SJCRH30 (cell line): Measurements from ENCODE around the gene ATXN8OS. TPM values are rescaled to one million over a fixed set of nuclear protein-coding genes. Genes with fewer than 3 reads are reported as not detected.

ENCODE experiments used
- DNase-seq, 2 experiments: peaks; one replicate each; pipeline ENCODE4 v3.0.0-alpha.2; 2015 to 2020
- H3K27ac ChIP-seq: fragments of 250-450 bp; sonication (Bioruptor Pico); 2 replicates; pipeline ENCODE4 v1.5.1; 2020; ENCODE audit warnings: mild to moderate bottlenecking, moderate library complexity
- H3K27me3 ChIP-seq: fragments of 250-450 bp; sonication (Bioruptor Pico); 2 replicates; pipeline ENCODE4 v1.5.1; 2020; ENCODE audit warnings: mild to moderate bottlenecking, moderate library complexity
- H3K36me3 ChIP-seq: fragments of 250-450 bp; sonication (Bioruptor Pico); 2 replicates; pipeline ENCODE4 v1.5.1; 2020; ENCODE audit warnings: mild to moderate bottlenecking, moderate library complexity
- H3K4me1 ChIP-seq: fragments of 250-450 bp; sonication (Bioruptor Pico); 2 replicates; pipeline ENCODE4 v1.5.1; 2020; ENCODE audit warnings: mild to moderate bottlenecking, moderate library complexity
- H3K4me3 ChIP-seq: fragments of 250-450 bp; sonication (Bioruptor Pico); 2 replicates; pipeline ENCODE4 v1.5.1; 2020; ENCODE audit warnings: mild to moderate bottlenecking, moderate library complexity
- H3K9me3 ChIP-seq: fragments of 250-450 bp; sonication (Bioruptor Pico); replicated peaks from 2 replicates; pipeline ENCODE4 v1.5.1; 2020; ENCODE audit warnings: mild to moderate bottlenecking, moderate library complexity
- total RNA-seq: library from RNA; depleted of rRNA; stranded (reverse); fragments of >200 nt; shearing (Covaris generic); gene quantifications from 2 replicates; pipeline ENCODE4 v1.2.3, GENCODE V29; 2014; rRNA removed

ATXN8OS gene
- total RNA-seq, 1 experiment from 2014 or later: not detected

- Histone ChIP-seq H3K27ac (no peak overlapping the region), H3K36me3 (no peaks in the 10 kb centered on the region), H3K9me3 (no peaks in the 10 kb centered on the region), H3K4me1 (no peaks in the 10 kb centered on the region), H3K27me3 (no peaks in the 10 kb centered on the region), H3K4me3 (no peak overlapping the region)
- no peak for DNase-seq
Observed at GRCh38 chr13:70171151-70171550, 63.5 kb downstream of the ATXN8OS start.

- Histone ChIP-seq H3K27me3 (no peaks in the 10 kb centered on the region), H3K36me3 (no peaks in the 10 kb centered on the region), H3K27ac (no peak overlapping the region), H3K9me3 (no peaks in the 10 kb centered on the region), H3K4me1 (no peaks in the 10 kb centered on the region), H3K4me3 (no peak overlapping the region)
- DNase-seq: no peak
Observed at GRCh38 chr13:70172946-70173597, 65.4 kb downstream of the ATXN8OS start.

- H3K36me3 ChIP-seq: no peaks in the 10 kb centered on the region
- no peaks in the 10 kb centered on the region for H3K27me3 ChIP-seq
- H3K9me3 ChIP-seq: no peaks in the 10 kb centered on the region
- H3K4me1 ChIP-seq: no peaks in the 10 kb centered on the region
- no peak overlapping the region for H3K27ac ChIP-seq
- H3K4me3 ChIP-seq: no peak overlapping the region
- no peak for DNase-seq
Observed at GRCh38 chr13:70173598-70173959, 66.0 kb downstream of the ATXN8OS start.

- no peak for DNase-seq
- no peak overlapping the region for H3K4me3 ChIP-seq
- H3K9me3 ChIP-seq: no peaks in the 10 kb centered on the region
Observed at GRCh38 chr13:70178346-70178745, 70.7 kb downstream of the ATXN8OS start.

More at GRCh38 chr13:70178346-70178745, 70.7 kb downstream of the ATXN8OS start:
- Histone ChIP-seq H3K27me3 (no peaks in the 10 kb centered on the region), H3K4me1 (no peaks in the 10 kb centered on the region; the same call in 1 of the 2 replicates), H3K27ac (no peak overlapping the region), H3K36me3 (no peaks in the 10 kb centered on the region)

Other genes starting within 250 kb of the ATXN8OS start
- not detected in 2 replicates for gene KLHL1, start 626 bp downstream of the ATXN8OS start, total RNA-seq